AG04449 (cell line): ENCODE measurements around the gene KCNN1.
"Not testable (repeated sequence)": the region's sequence is repeated elsewhere in the genome, so short reads cannot be mapped to it uniquely, and the experiment has no call there.

Source experiments
- CTCF ChIA-PET: fragments of 350-600 bp; formaldehyde crosslinking; extraction: SDS; loops from one replicate; lab custom pipeline; 2021; ENCODE audit warnings: antibody characterized with exemption; lab: Yijun Ruan, JAX
- POLR2A ChIA-PET: fragments of 400-600, 350-600 bp; formaldehyde crosslinking; extraction: SDS; loops from one replicate; lab custom pipeline; 2020; ENCODE audit warnings: antibody characterized with exemption, inconsistent platforms; lab: Yijun Ruan, JAX
- DNase-seq: peaks from one replicate; pipeline ENCODE4 v3.0.0-alpha.2; 2010; ENCODE audit warnings: low read depth, low spot score
- H3K4me3 ChIP-seq: 2 replicates; pipeline ENCODE4 v1.5.1; 2011; ENCODE audit warnings: low read depth, mild to moderate bottlenecking, control low read depth, low read length
- TF ChIP-seq, protein P1 (sequence below): IDR thresholded peaks from one replicate; pipeline ENCODE4 v1.5.1; 2011; ENCODE audit warnings: mild to moderate bottlenecking, moderate library complexity, low read length, control low read depth, inconsistent platforms; ENCODE audit not compliant: insufficient read depth; ENCODE audit errors: missing control alignments

KCNN1 gene

DNA sequence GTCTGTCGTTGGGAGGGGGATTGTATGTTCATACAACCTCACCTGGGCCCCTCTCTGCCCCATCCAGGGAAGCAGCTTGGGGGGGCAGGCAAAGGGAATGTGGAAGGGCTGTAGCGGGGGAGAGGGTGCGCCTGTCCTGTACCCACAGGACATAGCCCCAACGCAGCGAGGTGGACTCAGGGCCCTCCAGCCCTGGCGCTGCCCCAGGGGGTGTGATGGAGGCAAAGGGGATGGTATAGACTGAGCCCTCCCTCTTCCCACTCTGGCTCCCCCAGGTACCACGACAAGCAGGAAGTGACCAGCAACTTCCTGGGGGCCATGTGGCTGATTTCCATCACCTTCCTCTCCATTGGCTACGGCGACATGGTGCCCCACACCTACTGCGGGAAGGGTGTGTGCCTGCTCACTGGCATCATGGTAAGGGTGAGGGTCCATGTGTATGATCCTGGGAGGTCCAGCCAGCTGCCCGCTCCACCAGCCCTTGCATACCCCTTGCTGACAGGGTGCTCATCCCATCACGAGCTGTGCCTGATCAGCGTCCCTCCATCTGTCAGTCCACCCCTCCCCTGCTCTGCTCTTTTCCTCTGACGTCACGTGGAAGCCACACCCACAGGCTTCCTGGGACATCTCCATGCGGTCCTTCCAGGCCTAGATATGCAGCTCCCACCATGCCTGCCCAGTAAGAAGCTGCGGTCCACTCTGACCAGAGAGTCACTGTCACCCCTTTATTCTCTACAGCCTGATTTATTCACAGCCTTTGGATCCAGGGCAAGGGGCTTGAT, 18.3 kb downstream of the KCNN1 start:
- H3K4me3 ChIP-seq, result no peak overlapping the region
- ChIA-PET CTCF (interaction anchor here (1.3 to 1.5 kb wide), 2 partner anchors 39 to 47 kb away, joined by 3 to 4 read pairs; no protein-coding TSS in a partner anchor), POLR2A (no interaction called here)
- DNase-seq, result no peak
- TF ChIP-seq, protein P1, sequence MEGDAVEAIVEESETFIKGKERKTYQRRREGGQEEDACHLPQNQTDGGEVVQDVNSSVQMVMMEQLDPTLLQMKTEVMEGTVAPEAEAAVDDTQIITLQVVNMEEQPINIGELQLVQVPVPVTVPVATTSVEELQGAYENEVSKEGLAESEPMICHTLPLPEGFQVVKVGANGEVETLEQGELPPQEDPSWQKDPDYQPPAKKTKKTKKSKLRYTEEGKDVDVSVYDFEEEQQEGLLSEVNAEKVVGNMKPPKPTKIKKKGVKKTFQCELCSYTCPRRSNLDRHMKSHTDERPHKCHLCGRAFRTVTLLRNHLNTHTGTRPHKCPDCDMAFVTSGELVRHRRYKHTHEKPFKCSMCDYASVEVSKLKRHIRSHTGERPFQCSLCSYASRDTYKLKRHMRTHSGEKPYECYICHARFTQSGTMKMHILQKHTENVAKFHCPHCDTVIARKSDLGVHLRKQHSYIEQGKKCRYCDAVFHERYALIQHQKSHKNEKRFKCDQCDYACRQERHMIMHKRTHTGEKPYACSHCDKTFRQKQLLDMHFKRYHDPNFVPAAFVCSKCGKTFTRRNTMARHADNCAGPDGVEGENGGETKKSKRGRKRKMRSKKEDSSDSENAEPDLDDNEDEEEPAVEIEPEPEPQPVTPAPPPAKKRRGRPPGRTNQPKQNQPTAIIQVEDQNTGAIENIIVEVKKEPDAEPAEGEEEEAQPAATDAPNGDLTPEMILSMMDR, result no peak

DNA sequence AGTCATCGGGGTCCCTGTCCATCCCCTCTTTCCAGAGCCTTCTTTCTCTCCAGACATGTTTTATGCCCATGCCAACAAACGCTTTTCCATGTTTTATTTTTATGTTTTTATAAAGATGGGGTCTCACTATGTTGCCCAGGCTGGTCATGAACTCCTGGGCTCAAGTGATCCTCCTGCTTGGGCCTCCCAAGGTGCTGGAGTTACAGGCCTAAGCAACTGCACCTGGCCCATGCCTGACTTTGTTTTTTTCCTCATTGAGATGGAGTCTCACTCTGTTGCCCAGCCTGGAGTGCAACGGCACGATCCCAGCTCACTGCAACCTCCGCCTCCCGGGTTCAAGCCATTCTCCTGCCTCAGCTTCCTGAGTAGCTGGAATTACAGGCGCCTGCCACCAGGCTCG, 19.7 kb downstream of the KCNN1 start:
- DNase-seq, POLR2A ChIA-PET, H3K4me3 ChIP-seq: not testable (repeated sequence)
- CTCF ChIA-PET, result interaction anchor here (1.3 kb wide), 1 partner anchor 41 kb away, joined by 3 read pairs; no protein-coding TSS in a partner anchor

DNA sequence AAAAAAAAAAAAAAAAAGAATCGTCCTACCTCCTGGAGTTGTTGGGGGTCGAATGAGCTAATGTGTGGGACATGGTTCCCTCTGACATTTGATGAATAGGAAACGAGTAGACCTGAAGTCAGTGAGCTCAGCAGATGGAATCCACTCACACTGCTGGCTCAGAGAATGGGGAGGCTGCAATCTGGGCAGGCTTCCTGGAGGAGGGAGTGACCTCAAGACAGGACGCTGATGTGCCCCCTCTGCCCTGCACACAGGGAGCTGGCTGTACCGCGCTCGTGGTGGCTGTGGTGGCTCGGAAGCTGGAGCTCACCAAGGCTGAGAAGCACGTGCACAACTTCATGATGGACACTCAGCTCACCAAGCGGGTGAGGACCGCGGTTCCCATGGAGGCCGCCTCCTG, 21.3 kb downstream of the KCNN1 start:
- H3K4me3 ChIP-seq, result no peak overlapping the region
- DNase-seq, result no peak
- ChIA-PET CTCF (interaction anchor here (1.0 to 1.1 kb wide), 2 partner anchors 9 to 50 kb away, joined by 3 to 11 read pairs; no protein-coding TSS in a partner anchor), POLR2A (interaction anchor here (0.6 kb wide), 1 partner anchor 56 kb away, joined by 5 read pairs; no protein-coding TSS in a partner anchor)
- TF ChIP-seq, protein P1, result no peak

DNA sequence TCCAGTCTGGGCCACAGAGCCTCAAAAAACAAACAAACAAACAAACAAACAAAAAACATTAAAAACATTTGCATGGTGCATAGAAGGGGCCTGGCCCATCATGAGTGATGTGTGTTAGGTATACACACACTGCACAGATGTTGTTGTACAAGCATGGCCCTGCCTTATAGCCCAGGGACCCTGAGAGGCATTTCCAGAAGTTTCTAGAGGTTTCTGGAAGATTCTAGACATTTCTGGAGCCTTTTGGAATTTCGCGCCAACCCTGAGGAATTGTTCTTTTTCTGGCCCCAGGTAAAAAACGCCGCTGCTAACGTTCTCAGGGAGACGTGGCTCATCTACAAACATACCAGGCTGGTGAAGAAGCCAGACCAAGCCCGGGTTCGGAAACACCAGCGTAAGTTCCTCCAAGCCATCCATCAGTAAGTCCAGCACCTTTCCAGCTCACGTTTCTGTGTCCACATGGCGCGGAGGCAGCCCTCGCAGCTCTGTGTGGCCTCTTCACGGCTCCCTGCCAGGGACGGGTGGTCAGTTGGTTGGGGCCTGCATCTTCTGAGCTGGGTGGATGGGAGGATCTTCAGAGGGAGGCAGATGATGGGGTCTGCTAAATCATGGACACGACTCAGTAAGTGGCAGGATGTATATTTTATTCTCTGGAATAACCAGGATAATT, 22.7 kb downstream of the KCNN1 start:
- TF ChIP-seq, protein P1, result no peak
- DNase-seq, result no peak
- POLR2A ChIA-PET, result no interaction called here
- no peak overlapping the region for H3K4me3 ChIP-seq
- CTCF ChIA-PET, result interaction anchor here (1.1 to 1.5 kb wide), 2 partner anchors 44 to 51 kb away, joined by 3 to 9 read pairs; no protein-coding TSS in a partner anchor

DNA sequence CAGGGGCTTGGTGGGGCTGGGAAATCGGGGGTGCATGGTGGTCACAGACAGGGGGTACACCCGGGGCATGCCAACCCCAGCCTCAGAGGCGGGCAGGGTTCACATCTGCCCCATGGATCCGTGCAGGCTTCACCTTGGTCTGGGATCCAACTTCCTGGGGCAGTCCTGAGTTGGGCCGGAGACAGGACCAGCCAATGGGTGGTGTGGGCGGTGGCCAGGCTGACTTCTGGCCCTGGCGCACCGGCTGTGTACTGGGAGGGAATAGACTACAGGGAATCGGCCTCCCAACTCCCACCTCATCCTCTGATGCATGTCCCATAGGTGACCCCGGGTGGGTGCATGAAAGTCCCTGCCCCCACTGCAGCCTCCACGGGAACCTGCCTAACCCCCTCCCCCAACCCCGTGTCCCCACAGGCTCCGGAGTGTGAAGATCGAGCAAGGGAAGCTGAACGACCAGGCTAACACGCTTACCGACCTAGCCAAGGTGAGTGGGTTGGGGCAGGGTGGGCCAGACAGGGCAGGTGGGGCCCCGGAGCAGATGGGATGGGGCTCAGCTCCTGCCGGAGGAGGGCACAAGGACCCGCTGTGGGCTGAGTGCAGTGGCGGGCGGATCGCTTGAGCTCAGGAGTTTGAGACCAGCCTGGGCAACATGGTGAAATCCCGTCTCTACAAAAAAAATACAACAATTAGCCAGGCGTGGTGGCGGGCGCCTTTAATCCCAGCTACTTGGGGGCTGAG, 26.3 kb downstream of the KCNN1 start:
- ChIA-PET CTCF (interaction anchor here (5.6 to 18.1 kb wide), 3 partner anchors 51 to 133 kb away, joined by 41 to 666 read pairs (median 74); partner anchors contain the start of genes CCDC124, RPL18A and SLC5A5), POLR2A (interaction anchor here (0.8 kb wide), 1 partner anchor 55 kb away, joined by 4 read pairs; no protein-coding TSS in a partner anchor)
- H3K4me3 ChIP-seq, result no peak overlapping the region

More for the DNA sequence above, 26.3 kb downstream of the KCNN1 start:
- no peak for DNase-seq
- TF ChIP-seq, protein P1, result no peak
